ENCODE data around the gene FAHD1. TPM values are rescaled to one million over a fixed set of nuclear protein-coding genes. Genes with fewer than 3 reads are reported as not detected.

The FAHD1 gene
- total RNA-seq, 1 donor: 51.8 TPM

DNA sequence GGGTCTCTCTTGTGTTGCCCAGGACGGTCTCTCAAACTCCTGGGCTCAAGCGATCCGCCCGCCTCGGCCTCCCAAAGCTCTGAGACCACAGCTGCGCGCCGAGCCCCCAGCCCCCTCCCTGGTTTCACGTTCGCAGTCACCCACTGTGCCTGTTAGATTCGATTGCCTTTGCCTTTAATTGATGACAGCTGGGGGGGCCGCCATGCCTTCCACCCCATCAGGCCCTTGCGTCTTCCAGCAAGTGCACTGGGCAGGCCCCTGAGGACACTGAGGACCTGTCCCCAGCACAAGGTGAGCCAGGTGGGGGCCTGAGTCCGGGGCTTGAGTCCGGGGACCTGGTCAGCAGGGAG lies 36.8 kb upstream of the FAHD1 start:
- no peak overlapping the region for H3K4me3 ChIP-seq (ENCODE audit: low read depth, low read length)
- no peak for DNase-seq (ENCODE audit: low read depth)
- TF ChIP-seq, protein P1, sequence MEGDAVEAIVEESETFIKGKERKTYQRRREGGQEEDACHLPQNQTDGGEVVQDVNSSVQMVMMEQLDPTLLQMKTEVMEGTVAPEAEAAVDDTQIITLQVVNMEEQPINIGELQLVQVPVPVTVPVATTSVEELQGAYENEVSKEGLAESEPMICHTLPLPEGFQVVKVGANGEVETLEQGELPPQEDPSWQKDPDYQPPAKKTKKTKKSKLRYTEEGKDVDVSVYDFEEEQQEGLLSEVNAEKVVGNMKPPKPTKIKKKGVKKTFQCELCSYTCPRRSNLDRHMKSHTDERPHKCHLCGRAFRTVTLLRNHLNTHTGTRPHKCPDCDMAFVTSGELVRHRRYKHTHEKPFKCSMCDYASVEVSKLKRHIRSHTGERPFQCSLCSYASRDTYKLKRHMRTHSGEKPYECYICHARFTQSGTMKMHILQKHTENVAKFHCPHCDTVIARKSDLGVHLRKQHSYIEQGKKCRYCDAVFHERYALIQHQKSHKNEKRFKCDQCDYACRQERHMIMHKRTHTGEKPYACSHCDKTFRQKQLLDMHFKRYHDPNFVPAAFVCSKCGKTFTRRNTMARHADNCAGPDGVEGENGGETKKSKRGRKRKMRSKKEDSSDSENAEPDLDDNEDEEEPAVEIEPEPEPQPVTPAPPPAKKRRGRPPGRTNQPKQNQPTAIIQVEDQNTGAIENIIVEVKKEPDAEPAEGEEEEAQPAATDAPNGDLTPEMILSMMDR (IDR thresholded peaks at IDR 0.05; ENCODE audit: insufficient read depth, low read depth, low read length): no peak

DNA sequence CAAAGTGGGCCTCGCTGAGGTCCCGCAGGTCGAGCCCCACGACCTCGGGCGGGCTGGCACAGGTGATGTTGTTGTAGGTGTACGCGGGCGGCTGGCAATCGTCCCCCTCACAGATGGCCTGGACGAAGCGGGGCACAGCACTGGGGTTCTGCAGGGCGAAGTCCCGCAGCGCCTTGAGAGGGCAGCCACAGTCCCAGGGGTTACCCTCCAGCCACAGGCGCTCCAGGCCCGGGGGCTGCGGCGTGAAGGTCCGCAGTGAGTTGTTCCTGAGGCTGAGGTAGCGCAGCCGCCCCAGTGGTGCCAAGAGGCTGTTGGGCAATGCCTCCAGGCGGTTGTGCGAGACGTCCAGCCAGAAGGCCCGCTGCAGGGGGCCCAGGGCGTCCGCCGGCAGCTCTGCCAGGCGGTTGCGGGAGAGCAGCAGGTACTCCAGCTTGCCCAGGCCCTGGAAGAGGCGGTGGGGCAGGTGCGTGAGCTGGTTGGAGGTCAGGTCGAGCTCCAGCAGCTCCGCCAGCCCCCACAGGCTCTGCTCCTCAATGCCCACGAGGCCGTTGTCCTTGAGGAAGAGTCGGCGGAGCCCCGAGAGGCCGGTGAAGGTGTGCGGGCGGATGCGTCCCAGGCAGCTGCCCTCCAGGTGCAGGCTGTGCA lies 36.3 kb upstream of the FAHD1 start:
- TF ChIP-seq, protein P1 (IDR thresholded peaks at IDR 0.05; ENCODE audit: insufficient read depth, low read depth, low read length): no peak
- no peak for DNase-seq (ENCODE audit: low read depth)
- no peak overlapping the region for H3K4me3 ChIP-seq (ENCODE audit: low read depth, low read length)

DNA sequence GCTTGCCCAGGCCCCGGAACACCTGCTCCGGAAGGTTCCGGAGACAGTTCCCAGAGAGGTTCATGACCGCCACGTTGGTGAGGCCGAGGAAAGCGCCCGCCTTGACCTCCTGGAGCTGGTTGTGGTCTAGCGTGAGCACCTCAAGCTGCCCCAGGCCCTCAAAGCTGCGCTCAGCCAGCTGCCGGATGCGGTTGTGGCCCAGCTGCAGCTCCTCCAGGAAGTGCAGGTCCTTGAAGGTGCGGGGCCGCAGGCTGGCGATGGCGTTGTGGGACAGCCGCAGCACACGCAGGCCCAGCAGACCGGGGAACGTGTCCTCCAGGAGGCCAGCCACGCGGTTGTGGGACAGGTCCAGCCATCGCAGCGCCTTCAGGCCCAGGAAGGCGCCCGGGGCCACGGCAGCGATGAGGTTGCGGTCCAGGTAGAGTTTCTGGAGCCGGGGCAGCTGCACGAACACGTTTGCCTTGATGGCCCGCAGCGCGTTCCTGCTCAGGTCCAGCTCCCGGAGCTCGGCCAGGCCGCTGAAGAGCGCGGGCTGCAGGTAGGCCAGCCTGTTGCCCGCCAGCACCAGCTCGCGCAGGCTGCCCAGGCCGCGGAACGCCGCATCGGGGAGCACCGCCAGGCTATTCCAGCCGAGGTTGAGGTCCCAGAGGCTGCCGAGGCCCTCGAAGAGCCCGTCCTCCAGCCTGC lies 35.6 kb upstream of the FAHD1 start:
- no peak overlapping the region for H3K4me3 ChIP-seq (ENCODE audit: low read depth, low read length)
- TF ChIP-seq, protein P1 (IDR thresholded peaks at IDR 0.05; ENCODE audit: insufficient read depth, low read depth, low read length): no peak
- DNase-seq (ENCODE audit: low read depth): no peak

DNA sequence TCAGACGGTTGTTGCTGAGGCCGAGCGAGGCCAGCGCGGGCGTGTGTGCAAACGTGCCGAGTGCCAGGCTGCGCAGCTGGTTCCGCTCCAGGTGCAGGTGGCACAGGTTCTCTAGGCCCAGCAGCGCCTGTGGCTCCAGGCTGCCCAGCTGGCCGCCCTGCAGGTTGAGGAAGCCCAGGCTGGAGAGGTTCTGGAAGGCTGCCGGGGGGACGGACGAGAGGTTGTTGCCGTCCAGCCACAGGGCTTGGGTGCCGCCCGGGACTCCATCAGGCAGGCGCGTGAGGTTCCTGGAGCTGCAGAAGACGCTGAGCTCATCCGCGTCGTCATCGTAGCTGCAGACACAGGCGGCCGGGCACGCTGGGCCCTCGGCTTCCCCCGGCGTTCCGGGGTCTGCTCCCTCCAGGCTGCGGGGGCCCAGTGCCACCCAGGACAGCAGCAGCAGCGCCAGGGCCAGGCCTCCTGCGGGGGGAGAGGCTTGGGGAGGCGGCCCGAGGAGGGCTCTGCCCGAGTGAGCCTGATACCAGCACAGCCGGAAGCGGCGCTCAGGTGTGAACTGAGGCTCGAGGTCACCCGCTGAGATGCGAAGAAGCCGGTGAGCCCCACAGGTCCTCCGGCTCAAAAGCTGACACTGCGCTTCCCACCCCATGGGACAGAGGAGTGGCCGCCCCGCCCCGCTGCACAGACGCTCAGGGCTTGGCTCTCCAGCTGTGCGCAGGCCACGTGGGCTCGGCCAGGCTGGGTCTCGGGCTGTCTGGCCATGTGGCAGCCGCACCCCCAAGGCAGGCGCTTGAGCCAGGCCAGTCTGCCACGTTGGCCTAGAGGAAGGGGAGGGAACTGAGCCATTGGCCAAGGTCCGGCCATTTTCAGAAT lies 34.8 kb upstream of the FAHD1 start:
- TF ChIP-seq, protein P1 (IDR thresholded peaks at IDR 0.05; ENCODE audit: insufficient read depth, low read depth, low read length): no peak
- DNase-seq (ENCODE audit: low read depth): no peak
- H3K4me3 ChIP-seq (ENCODE audit: low read depth, low read length): no peak overlapping the region

DNA sequence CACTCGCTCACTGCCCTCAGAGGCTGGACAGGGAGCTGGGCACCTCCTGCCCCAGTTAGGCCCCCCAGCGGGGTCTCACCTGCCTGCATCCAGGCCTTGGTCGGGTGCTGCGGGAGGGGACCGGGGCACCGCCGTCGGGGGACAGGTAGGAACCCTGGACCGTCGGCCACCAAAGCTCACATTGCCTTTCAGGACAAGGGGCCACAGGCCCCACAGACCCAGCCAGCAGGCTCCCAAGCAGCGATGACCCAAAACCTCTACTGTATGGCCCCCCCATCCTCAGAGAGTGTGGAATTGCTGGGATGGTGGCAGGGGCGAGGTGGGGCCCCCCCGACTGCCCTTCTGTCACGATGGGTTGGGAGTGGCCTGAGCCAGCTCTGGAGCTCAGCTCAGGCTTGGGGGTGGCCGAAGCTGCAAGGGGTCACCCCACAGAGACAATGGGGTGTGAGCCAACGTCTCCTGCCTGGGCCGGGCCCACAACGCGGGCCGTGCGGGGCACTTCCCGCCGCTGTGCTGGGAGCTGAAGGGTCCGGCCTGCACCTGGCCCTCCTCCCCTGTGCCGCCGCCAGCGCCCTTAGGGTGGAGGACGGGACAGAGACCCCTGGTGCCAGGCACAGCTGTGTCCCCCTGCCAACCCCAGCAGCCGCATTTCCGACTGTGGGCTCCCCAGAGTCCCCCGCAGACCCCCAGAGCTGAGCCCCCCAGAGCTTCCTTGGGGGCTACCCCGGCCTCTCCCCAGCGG lies 34.0 kb upstream of the FAHD1 start:
- no peak for DNase-seq (ENCODE audit: low read depth)
- H3K4me3 ChIP-seq (ENCODE audit: low read depth, low read length): no peak overlapping the region
- TF ChIP-seq, protein P1 (IDR thresholded peaks at IDR 0.05; ENCODE audit: insufficient read depth, low read depth, low read length): no peak

DNA sequence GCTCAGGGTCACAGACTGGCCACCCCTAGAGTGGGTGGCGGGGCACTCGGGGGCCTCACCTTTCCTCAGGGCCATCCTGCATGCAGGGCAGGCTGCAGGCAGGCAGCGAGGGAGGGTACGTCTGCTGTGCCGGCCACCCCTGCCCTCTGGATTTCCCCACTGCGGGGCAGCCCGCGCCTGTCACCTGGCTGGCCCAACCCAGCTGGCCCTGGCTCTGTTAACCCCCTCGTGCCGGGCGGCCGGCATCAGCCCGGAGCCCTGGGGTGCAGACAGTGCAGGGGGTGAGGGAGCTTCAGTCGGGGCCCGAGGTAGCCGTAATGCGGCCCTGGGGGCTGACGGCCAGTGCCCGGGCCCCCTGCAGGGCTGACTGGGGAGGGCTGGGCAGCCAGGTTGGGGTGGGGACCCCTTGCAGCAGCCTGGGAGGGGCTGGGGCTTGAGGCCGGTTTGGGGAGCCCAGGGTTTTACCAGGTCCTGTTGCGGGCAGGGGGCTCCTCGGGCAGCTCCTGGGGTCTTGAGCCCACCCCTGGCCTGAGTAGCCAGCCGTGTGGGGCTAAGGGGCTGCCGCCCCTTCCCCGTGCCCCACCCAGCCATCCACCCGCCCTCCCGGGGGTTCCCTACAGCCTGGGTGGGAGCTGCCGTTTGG lies 33.3 kb upstream of the FAHD1 start, which contains the start of gene IGFALS:
Gene IGFALS, minus strand, starts transcription at position 128 of the 643 bp plus-strand sequence. Its CDS starts 53 bp downstream, at position 75.
- DNase-seq (ENCODE audit: low read depth): no peak
- TF ChIP-seq, protein P1 (IDR thresholded peaks at IDR 0.05; ENCODE audit: insufficient read depth, low read depth, low read length): no peak
- H3K4me3 ChIP-seq (ENCODE audit: low read depth, low read length): no peak within 1 kb of the TSS

All from fibroblast of villous mesenchyme (primary cell).